GM10266 (cell line): ENCODE measurements around the gene ARHGAP10.
A peak's percentile ranks its signal among the peaks of the same experiment; 100 is the strongest.

Experiments
- DNase-seq: peaks from one replicate; pipeline ENCODE4 v3.0.0; 2012; ENCODE audit errors: extremely low spot score
- TF ChIP-seq, protein P1 (sequence below): IDR thresholded peaks from 2 replicates; pipeline ENCODE4 v1.5.1; 2012; ENCODE audit warnings: mild to moderate bottlenecking, low read depth; ENCODE audit not compliant: control insufficient read depth, insufficient read depth; ENCODE audit errors: missing control alignments

Gene ARHGAP10

DNA sequence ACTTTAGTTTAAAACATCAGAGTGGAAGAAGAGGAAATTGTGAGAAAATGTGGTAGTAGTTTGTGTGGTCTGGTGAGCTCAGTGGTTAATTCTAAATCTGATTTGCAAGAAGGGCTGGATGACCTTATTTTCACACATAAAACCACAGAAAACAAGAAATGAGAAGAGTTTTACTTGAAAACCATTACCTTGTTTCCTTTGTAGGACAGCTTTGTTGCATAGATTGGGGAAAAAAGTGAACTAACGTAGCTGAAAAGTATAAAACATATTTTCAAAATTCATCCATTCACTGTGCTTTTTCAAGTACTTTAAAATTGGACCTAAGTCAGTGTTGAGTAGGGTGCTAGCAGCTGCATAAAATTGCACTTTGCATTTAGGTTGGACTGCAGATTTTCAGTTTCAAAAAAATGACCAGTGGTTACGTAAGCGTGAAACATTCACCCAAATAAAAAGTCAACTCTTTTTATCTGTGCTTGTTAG is 211.3 kb downstream of the ARHGAP10 start:
- TF ChIP-seq, protein P1, sequence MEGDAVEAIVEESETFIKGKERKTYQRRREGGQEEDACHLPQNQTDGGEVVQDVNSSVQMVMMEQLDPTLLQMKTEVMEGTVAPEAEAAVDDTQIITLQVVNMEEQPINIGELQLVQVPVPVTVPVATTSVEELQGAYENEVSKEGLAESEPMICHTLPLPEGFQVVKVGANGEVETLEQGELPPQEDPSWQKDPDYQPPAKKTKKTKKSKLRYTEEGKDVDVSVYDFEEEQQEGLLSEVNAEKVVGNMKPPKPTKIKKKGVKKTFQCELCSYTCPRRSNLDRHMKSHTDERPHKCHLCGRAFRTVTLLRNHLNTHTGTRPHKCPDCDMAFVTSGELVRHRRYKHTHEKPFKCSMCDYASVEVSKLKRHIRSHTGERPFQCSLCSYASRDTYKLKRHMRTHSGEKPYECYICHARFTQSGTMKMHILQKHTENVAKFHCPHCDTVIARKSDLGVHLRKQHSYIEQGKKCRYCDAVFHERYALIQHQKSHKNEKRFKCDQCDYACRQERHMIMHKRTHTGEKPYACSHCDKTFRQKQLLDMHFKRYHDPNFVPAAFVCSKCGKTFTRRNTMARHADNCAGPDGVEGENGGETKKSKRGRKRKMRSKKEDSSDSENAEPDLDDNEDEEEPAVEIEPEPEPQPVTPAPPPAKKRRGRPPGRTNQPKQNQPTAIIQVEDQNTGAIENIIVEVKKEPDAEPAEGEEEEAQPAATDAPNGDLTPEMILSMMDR: no peak
- peak; percentile 47 for DNase-seq

DNA sequence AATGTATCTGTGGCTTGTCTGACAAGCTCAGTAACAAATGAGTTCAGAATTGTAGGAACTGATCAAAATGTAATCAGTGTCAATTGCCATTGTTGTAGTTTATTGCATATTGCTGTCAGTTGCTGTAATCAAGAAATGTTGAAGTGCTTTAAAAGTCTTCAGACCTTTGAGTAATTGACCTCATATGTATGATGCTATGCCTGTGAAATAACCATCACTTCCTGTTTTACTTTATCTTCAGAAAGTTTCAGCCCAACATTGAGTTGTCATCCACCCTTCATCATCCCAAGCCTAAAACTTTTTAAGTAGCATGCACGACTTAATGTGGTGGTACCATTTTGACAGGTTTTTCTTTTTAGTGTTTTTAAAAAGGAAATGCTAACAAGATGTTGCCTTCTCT is 212.4 kb downstream of the ARHGAP10 start:
- TF ChIP-seq, protein P1: no peak
- DNase-seq: no peak

DNA sequence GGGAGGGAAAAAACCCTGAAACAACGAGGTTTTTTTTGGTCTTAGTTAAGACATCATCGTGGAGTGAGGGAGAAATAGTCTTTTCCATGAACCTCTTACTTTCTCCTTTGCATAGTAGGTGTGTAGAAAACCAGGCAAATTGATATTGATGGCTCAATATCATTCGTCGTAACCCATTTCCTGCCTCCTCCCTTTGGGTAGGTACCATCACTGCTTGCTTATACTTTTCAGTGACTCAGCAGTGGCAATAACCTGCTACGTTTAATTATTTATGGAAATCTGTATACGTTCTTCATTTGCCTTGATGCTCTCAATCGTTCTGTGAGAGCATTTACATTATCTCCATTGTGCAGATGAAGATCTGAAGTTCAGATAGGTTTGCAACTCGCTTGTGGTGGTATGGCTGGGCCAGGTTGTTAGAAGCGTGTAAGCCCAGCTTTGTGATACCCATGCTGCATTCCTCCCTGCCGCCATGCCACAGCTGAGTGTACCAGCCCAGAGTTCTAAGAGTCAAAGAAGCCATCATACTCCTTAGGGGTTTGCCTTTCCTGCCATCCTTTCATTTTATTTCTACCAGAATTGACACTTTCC is 212.9 kb downstream of the ARHGAP10 start:
- TF ChIP-seq, protein P1: no peak

DNA sequence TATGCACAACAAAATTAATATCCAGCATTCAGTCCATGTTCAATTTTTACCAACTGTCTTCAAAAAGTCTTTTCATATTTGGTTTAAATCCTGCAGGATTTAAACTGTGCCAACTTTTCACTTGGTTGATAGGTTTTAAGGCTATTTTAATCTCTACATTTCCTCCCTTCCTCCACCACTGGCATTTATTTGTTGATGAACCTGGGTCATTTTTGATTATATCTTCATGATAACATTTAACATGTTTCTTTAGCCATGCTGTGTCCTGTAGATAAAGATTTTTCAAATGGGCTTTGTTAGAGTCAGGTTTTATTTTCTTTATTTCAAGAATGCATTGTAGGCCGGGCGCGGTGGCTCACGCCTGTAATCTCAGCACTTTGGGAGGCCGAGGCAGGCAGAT is 216.4 kb downstream of the ARHGAP10 start:
- DNase-seq: no peak
- TF ChIP-seq, protein P1: no peak

More for the DNA sequence above, 212.9 kb downstream of the ARHGAP10 start:
- DNase-seq: no peak

DNA sequence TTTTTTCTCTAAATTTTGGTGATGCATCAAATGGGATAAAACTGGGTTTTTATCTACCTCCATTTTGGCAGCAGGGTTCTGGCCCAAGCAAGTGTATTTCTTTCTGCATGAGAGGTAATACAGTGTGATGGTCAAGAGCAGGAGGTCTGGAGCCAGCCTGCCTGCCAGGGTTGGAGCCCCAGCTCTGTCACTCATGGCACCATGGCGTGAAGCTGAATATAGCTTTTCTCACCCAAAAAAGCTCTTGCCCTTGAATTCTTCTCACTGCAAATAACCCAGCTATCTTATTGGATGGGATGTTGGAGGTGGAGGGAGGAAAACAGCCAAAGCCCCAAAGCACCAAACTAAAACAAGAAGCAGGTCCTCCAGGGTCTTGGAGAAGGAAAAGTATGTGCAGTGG is 218.4 kb downstream of the ARHGAP10 start:
- DNase-seq: no peak
- TF ChIP-seq, protein P1: no peak

DNA sequence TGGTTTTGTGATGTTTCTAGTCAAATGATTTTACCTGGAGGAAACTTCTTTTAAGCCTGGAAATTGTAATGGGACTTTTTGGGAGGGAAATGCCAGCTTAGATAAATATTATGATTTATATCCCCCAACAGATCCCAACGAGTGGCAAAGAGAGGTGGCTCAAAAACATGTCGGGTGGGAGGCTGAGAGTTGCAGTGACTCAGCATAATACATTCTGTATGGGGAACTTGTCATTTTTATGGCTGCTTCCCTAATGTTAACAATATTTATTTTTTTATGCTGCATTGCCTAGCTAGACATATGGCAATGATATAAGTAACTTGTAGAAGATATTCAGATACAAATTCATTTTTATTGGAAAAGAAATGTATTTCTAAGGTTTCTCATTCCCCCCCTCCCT is 219.0 kb downstream of the ARHGAP10 start:
- TF ChIP-seq, protein P1: no peak
- DNase-seq: no peak

DNA sequence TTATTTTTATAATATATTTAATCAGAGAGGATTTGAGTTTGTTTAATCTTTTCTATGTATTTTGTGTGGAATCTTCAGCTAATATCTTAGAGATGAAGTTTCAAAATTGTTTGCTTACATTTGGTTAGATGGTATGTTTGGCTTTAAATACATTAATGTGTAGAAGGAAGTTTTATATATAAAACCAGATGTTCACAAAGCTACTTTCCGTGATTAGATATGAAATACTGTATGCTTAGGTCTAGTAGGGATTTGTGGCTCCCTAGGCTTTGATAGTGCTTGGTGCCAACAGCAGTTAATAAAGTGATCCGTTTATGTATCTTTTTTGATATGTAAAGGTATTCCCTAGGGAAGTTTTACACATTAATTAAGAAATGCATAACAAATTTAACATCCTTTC is 223.0 kb downstream of the ARHGAP10 start:
- no peak for DNase-seq
- TF ChIP-seq, protein P1: no peak
